Lower leg skin (tissue), 3 donors: ENCODE measurements around the gene MS4A5.

Experiments
- POLR2A ChIP-seq, 2 donors: fragments of 450-650 bp; IDR thresholded peaks; one replicate each; pipeline ENCODE4 v1.6.1; 2016 to 2017; ENCODE audit warnings: antibody characterized with exemption in 2 of 2, mild to moderate bottlenecking in 1 of 2, moderate library complexity in 1 of 2
- TF ChIP-seq, protein P1 (sequence below), 3 donors: fragments of 450-650 bp; IDR thresholded peaks; one replicate each; pipeline ENCODE4 v1.5.1; 2016; ENCODE audit warnings: antibody characterized with exemption in 3 of 3, mild to moderate bottlenecking in 3 of 3, moderate library complexity in 2 of 3

DNA sequence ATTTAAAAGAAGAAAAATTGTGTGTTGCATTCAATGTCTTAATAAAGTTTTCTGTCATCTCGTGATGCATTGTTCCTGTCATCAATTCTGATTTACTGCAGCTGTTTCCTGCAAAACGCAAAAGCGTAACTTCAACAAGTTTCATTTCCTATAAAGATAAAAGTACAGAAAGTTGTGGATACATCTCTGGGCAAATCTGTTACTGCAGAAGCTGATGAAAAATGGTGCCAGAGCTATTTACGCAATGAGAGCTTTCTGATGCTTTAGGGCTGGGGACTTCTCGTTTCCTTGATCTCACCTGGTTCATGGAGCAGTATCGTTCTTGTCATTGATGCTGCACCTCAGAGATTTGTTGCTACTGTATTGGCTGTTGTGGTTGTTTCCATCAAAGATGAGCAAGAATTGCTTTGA, 47.7 kb downstream of the MS4A5 start:
- TF ChIP-seq, protein P1, sequence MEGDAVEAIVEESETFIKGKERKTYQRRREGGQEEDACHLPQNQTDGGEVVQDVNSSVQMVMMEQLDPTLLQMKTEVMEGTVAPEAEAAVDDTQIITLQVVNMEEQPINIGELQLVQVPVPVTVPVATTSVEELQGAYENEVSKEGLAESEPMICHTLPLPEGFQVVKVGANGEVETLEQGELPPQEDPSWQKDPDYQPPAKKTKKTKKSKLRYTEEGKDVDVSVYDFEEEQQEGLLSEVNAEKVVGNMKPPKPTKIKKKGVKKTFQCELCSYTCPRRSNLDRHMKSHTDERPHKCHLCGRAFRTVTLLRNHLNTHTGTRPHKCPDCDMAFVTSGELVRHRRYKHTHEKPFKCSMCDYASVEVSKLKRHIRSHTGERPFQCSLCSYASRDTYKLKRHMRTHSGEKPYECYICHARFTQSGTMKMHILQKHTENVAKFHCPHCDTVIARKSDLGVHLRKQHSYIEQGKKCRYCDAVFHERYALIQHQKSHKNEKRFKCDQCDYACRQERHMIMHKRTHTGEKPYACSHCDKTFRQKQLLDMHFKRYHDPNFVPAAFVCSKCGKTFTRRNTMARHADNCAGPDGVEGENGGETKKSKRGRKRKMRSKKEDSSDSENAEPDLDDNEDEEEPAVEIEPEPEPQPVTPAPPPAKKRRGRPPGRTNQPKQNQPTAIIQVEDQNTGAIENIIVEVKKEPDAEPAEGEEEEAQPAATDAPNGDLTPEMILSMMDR (IDR thresholded peaks at IDR 0.05) = no peak
- TF ChIP-seq POLR2A (IDR thresholded peaks at IDR 0.05) = no peak
